NCI-H1105 treated with DMSO at 0.1 percent for 48 hours (cell line): Measurements from ENCODE around the gene NDUFB3.
"Not testable (repeated sequence)": the region's sequence is repeated elsewhere in the genome, so short reads cannot be mapped to it uniquely, and the experiment has no call there.

Experiments
- DNase-seq: peaks from one replicate; lab custom pipeline; 2025; lab: John Stamatoyannopoulos, UW

NDUFB3 gene

DNA sequence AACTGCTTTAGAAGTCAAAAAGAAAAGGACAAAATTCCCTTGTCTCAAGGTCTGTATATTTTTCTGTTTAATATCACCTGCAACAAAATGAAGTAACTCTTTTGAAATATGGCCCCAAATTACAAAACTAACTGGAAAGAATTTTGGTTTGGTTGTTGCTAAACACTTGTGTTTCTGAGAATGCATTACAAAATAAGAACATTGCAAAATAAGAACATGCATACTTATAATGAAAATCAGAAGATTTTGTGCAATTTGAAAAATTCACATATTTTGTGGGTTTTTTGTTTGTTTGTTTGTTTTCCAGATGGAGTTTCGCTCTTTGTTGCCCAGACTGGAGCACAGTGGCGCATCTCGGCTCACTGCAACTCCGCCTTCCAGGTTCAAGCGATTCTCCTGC, 21.8 kb downstream of the NDUFB3 start:
- DNase-seq, result no peak

- no peak for DNase-seq
These were observed 28.7 kb downstream of the NDUFB3 start for GRCh38 chr2:201100497-201100896.

GRCh38 chr2:201105759-201106158, 34.0 kb downstream of the NDUFB3 start:
- DNase-seq, result no peak

DNA sequence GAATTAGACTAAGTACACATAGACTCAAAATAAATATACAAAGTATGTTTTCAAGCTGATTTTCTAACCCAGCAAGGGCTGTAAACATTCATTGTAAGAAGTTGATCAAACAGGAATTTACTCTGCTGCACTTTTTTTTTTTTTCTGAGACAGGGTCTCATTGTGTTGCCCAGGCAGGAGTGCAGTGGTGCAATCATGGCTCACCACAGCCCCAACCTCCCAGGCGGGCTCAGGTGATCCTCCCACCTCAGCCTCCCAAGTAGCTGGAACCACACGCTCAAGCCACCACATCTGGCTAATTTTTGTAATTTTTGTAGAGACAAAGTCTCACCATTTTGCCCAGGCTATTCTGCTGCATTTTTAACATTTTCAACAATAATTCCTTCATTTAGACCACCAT, 35.8 kb downstream of the NDUFB3 start:
- DNase-seq, result no peak

DNA sequence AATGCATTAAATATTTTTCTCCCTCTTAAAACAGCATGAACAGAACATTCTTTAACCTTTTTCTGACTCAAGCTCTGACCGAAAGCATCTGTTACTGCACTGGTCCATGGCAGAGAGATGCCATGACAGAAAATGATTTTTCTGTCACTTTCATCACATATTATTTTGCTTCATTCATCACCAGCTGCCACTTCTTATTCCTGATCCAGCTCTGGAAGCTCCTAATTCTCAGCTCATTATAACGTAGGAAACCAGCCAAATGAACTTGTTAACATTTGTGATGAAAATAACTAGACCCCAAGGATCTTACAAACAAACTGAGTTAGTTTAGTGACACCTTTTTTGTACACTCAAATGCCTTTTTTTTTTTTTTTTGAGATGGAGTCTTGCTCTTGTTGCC, 36.5 kb downstream of the NDUFB3 start:
- no peak for DNase-seq

DNA sequence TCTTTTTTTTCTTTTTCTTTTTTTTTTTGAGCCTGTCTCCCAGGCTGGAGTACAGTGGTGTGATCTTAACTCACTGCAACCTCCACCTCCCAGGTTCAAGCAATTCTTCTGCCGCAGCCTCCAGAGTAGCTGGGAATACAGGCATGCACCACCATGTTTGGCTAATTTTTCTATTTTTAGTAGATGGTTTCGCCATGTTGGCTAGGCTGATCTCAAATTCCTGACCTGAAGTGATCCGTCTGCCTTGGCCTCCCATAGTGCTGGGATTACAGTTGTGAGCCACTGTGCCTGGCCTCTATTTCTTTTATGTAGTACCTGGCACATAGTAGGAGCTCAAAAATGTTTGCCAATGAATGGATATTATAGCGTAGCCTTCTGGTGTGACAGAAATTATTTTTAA, 37.4 kb downstream of the NDUFB3 start:
- DNase-seq, result no peak

GRCh38 chr2:201110615-201111014, 38.8 kb downstream of the NDUFB3 start:
- DNase-seq, result no peak

GRCh38 chr2:201111096-201111495, 39.3 kb downstream of the NDUFB3 start:
- DNase-seq, result no peak

GRCh38 chr2:201114350-201114749, 42.5 kb downstream of the NDUFB3 start:
- DNase-seq, result no peak

DNA sequence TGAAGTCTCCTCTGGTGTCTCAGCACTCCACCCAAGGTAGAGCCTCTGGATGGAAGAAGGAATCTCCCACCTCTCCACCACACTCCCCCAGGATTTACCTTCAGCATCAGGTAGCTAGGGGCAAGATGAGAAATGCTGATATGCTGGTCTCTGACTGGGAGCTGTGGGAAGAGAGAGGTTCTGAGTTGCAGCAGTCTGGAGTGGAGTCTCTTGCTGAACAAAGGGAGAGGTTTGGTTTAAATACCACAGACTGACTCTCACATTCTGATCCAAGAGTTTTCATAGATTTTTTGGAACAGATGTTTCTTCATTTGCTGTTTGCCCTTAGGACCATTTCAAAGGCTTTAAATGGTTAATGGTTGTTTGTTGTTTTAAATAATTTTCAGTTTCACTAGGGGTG, 43.0 kb downstream of the NDUFB3 start:
- DNase-seq, result no peak

GRCh38 chr2:201116115-201116958, 44.5 kb downstream of the NDUFB3 start, which contains the start of gene CFLAR:
TSS of gene CFLAR (plus strand) at chr2:201116164. CDS start at chr2:201129866, 13,702 bp downstream.
- DNase-seq, result peak; percentile 55

DNA sequence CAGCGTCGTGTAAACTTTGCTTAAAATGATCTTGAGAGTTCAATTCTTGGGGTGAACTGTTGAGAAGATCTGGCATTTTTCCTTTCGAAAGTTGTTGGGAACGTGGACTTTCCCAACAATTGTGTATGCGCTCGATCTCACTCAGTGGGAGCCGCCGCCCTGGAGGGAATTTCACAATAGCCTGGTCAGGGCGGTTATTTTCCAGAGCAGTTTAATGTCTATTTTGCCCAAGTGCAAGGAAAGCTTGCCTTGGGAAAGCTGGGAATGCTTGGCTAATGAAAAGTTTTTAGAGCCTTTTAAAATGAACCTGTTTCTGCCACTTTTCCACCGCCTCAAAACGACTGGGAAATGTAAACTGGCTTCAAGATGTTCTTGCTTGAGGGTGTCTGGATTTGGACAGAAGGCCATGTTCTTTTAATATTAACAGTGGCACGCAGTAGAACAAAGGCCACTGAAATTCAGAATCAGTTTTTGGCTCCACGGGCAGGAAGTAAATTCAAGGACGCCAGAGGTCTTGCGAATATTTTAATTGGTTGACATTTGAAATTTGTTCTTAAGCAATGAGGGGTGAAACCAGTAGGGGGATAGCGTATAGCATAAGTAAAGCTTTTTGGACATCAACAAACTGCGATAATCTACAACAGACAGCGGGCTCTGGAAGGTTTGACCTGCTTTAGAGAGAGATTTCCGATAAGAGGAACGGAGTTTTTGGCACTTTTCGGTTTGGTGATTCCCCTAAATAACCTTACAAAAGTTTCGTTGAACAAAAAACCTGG, 45.3 kb downstream of the NDUFB3 start:
- peak; percentile 40 for DNase-seq

- DNase-seq, result not testable (repeated sequence)
These were observed 45.9 kb downstream of the NDUFB3 start for GRCh38 chr2:201117735-201118094.

- peak; percentile 88 for DNase-seq
These were observed 46.5 kb downstream of the NDUFB3 start for GRCh38 chr2:201118121-201118960.

GRCh38 chr2:201118961-201119854, 47.4 kb downstream of the NDUFB3 start:
- peak; percentile 68 for DNase-seq

DNA sequence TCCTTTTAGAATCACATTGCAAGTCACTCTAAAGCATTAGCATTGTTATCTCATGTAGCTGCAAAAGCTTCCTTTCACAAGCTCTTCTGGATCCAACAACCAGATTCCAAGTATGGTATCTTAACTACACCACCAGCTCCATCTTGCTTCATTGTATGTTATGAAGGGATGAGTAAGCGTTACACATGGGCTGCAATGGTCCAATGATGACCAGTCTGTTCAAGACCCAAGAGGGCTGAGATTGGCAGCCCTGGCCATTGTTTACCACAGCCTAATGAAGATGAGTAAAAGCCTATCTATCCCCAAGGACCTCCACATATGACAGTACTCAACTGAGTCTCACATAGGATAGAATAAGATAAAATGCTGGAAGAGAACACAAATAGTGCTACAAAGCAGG, 50.5 kb downstream of the NDUFB3 start:
- no peak for DNase-seq

GRCh38 chr2:201126308-201127151, 54.7 kb downstream of the NDUFB3 start:
- no peak for DNase-seq

DNA sequence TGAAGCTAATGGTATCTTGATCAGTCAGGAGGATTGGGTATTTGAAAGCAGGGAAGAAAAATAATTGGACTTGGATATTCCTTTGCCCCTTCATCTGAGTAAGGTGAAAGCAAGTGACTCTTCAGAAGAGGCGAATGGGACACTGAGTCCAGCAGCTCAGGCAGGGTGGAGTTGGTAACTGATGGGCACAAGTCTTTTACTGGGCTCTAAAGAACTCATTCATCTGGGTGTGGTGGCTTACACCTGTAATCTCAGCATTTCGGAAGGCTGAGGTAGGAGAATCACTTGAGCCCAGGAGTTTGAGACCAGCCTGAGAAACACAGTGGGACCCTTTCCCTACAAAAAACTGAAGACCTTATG, 55.3 kb downstream of the NDUFB3 start:
- DNase-seq, result no peak

- no peak for DNase-seq
These were observed 55.8 kb downstream of the NDUFB3 start for GRCh38 chr2:201127570-201127969.

- DNase-seq, result no peak
These were observed 56.2 kb downstream of the NDUFB3 start for GRCh38 chr2:201128033-201128432.
